GM18511 (cell line): ENCODE results near the gene PFKP.

ENCODE experiments used
- ATAC-seq: cut with Tn5 transposase; IDR thresholded peaks from one replicate; pipeline ENCODE4 v1.9.1; 2021; ENCODE audit warnings: mild to moderate bottlenecking, moderate library complexity; ENCODE audit not compliant: unreplicated experiment

The PFKP gene

GRCh38 chr10:3067118-3067858 lies at the start of gene PFKP:
Gene PFKP, plus strand, starts transcription at chr10:3067548. Its CDS starts 48 bp downstream, at chr10:3067596.
- ATAC-seq = peak; percentile 55

- ATAC-seq = no peak
Measured at GRCh38 chr10:3018247-3018646, 49.1 kb upstream of the PFKP start.

- no peak for ATAC-seq
Measured at GRCh38 chr10:3020311-3020710, 47.0 kb upstream of the PFKP start.

- no peak for ATAC-seq
Measured at GRCh38 chr10:3020881-3021280, 46.5 kb upstream of the PFKP start.

- ATAC-seq = no peak
Measured at GRCh38 chr10:3022027-3022426, 45.3 kb upstream of the PFKP start.

- ATAC-seq = no peak
Measured at GRCh38 chr10:3023892-3024291, 43.5 kb upstream of the PFKP start.

- no peak for ATAC-seq
Measured at GRCh38 chr10:3025026-3025683, 42.2 kb upstream of the PFKP start.

- ATAC-seq = no peak
Measured at GRCh38 chr10:3027866-3028265, 39.5 kb upstream of the PFKP start.

- ATAC-seq = no peak
Measured at GRCh38 chr10:3028441-3028840, 38.9 kb upstream of the PFKP start.

GRCh38 chr10:3030765-3031164 lies 36.6 kb upstream of the PFKP start:
- ATAC-seq = no peak

GRCh38 chr10:3031490-3031889 lies 35.9 kb upstream of the PFKP start:
- no peak for ATAC-seq

GRCh38 chr10:3033925-3034324 lies 33.4 kb upstream of the PFKP start:
- ATAC-seq = no peak

- no peak for ATAC-seq
Measured at GRCh38 chr10:3034616-3035015, 32.7 kb upstream of the PFKP start.

GRCh38 chr10:3036155-3037021 lies 31.0 kb upstream of the PFKP start:
- peak; percentile 99 for ATAC-seq

- no peak for ATAC-seq
Measured at GRCh38 chr10:3037182-3037581, 30.2 kb upstream of the PFKP start.

- no peak for ATAC-seq
Measured at GRCh38 chr10:3040069-3040468, 27.3 kb upstream of the PFKP start.

- no peak for ATAC-seq
Measured at GRCh38 chr10:3042589-3042988, 24.8 kb upstream of the PFKP start.

GRCh38 chr10:3043512-3044368 lies 23.6 kb upstream of the PFKP start:
- ATAC-seq = peak; percentile 96

- ATAC-seq = no peak
Measured at GRCh38 chr10:3045471-3046209, 21.7 kb upstream of the PFKP start.

- no peak for ATAC-seq
Measured at GRCh38 chr10:3046210-3046779, 21.1 kb upstream of the PFKP start.
